DMS114 treated with DMSO at 0.1 percent for 48 hours (cell line): ENCODE data around the gene TOPAZ1.
"Not testable (repeated sequence)": the region's sequence is repeated elsewhere in the genome, so short reads cannot be mapped to it uniquely, and the experiment has no call there.

Source experiments
- DNase-seq: peaks from one replicate; lab custom pipeline; 2025; ENCODE audit not compliant: unreplicated experiment; lab: John Stamatoyannopoulos, UW

The TOPAZ1 gene

DNA sequence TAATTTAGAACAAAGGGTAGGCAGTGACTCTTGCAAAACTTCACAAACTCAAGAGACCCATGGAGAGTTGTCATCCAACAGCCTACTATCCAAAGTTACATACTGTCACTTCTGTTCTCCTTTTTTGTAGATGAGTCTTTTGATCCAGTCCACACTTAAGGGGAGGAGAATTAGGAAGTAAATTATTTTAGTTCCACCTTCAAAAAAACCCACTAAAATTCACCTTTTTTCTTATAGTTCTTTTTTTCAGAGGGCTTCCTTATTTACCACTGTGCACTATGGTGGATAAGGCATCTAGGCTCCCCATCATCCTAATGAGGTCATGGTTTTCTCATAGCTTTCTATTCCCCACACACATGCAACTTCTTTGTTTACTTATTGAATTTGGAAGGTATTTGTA is 88.3 kb downstream of the TOPAZ1 start:
- no peak for DNase-seq

DNA sequence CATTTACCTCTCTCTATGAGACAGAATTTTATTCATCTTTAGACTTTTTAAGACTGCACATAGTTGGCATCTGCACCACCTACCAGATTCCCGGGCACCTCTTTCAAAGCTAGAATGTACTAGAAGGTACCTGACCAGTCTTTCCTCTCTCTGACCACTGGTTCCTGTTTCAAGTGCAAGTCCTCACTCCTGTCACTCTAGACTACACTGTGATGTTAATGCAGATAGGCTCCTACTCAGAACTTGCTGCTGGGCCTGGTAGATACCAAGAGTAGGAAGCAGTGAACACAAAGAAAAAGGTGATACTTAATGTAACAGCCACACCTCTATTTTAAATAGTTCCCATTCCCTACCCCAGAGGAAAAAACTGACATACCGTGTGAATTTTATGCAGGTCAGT is 88.8 kb downstream of the TOPAZ1 start:
- DNase-seq: no peak

DNA sequence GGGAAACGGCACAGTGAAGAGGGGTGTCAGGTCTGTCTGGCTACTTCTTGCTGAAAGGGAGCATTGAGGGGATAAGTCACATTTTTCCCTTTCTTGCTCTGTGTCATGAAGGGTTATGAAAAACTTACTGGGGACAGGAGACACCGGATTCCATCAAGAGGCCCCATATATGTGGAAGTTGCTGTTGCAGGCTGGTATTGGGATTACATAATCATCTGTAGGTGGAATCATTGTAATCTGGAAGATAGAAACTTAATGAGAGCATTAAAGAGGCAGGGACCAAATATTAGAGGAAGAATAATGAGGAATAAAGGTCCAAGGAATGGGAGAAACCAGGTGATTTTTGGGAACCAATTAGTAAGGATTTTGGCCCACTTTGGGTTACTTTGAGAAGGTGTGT is 92.6 kb downstream of the TOPAZ1 start:
- no peak for DNase-seq

DNA sequence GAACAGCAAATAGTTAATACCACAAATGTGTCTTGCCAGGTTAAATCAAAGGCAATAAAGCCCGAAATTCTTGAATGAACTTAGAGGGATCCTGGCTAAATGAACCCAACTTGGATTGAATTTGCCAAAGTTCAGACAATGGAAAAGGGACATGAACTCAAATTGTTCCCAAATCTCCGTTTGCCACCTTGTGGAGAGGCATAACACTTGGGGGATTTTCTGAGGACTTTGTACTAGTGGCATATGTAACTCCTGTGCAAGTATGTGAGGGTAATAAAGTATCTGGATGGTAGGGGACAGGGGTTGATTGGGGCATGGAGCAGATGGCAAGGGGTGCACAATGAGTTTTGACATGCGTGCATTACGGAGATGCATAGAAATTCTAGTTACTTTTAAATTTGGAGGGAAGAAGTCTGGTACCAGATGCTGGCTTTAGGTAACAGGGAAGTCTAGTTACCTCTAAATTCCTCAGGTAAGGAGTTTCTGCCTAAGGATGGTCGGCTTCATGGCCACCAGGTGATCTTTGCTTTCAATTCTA is 95.6 kb downstream of the TOPAZ1 start:
- DNase-seq: no peak

DNA sequence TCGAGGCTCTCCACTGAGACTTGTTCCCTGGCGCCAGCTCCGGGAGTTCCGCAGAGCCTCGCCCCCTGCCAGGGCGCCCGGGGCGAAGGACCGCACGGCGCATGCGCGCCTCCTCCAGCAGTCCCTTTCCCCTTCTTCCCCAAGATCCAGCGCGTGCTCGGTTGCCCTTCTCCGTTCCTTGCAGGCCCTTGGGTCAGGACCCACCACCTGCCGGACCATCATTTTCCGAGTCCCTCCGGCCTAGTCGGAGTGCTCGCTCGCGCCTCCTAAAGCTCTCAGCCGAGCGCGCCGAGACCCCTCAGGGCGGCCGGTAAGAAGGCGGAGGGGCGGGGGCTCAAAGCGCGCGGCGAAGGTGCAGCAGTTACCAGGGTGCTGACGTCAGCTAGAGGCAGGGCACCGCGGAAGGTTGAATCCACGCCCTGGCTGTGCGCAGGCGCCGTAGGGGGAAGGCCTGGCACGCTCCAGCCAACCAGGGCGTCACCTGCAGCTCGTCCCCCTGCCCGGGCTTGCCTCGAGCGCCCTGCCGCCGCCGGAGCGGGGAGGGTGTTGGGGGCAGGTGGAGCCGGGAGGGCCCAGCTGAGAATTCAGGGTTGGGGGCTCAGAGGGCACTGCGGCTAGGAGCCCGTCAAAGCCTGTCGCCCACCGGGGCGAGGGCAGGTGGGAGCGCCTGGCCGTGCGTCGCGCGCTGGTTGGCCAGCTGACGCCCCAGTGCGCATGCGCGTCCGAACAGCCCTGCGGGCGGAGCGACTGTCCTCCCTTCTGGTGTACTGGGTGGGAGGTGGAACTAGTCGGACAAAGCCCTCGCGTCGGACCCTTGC is 96.5 kb downstream of the TOPAZ1 start, which contains the start of gene TCAIM:
TCAIM (plus strand) TSS at position 757 of the 818 bp plus-strand sequence. CDS start 16,017 bp downstream, outside the sequence.
- peak; percentile 89 for DNase-seq

DNA sequence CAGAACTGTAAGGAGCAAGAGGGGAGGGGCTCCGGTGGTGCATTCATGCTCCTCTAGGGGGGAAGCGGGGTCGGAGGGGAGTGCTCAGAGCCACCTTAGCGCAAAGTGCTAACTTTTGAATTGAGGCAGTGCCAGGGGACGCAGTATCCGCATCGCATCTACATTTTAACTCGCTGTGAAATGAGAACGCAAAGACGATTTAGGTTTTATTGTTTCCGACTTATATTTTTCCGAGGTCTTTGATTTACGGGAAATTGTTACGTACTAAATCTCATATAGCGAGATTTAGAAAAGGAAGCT is 97.1 kb downstream of the TOPAZ1 start:
- no peak for DNase-seq

DNA sequence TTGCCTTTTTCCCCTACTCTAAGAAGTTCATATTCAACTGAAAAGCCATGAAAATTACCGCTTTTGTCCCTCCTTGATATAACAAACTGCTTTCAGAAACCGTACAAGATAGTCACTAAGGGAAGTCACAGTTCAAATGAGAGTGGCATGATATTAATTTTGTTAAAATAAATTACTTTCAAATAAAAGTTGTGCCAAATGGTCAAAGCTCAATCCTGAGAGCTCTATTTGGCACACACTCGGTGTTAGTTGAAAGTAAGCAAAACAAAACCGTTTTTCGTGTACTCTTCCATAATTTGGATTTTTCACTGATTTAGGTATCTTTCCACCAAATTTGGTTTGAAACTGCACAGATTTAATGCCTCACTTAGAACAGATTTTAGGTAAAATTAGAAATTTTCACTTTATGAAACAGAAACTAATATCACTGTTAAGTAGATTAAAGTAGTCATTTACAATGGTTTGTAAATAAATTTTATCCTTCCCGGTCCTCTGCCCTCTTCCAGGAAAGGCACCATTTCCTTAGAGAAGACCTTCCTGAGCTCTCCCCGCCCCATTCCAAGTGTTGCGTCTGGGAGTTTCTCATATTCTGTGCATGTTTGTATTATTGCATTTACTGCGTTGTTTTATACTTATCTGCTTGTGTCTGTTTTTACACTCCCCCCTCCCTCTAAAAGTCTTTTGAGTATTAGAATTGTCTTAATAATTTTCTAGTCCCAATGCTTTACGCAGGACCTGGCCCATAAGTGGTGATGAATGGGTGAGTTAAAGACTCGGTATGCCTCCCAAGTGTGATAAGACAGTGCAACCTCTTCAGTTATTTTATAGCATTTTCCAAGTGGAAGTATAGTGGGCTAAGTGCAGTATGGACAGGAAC is 97.7 kb downstream of the TOPAZ1 start:
- peak; percentile 7 for DNase-seq

DNA sequence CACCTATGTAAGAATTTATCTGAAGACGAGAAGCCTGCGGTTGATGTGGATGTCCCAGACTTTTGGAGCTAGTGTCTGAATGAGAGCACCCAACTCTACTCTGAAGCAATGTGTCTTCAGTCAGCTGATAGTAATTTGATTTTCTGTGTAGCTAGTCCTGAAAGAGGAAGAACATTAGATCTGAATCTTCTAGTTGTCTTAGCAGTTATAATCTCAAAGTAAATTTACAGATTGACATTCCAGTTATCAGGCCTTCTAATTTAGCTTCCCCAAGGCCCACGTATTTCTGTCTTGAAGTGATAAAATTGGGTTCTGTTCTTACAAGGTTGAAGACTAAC is 98.3 kb downstream of the TOPAZ1 start:
- DNase-seq: no peak

DNA sequence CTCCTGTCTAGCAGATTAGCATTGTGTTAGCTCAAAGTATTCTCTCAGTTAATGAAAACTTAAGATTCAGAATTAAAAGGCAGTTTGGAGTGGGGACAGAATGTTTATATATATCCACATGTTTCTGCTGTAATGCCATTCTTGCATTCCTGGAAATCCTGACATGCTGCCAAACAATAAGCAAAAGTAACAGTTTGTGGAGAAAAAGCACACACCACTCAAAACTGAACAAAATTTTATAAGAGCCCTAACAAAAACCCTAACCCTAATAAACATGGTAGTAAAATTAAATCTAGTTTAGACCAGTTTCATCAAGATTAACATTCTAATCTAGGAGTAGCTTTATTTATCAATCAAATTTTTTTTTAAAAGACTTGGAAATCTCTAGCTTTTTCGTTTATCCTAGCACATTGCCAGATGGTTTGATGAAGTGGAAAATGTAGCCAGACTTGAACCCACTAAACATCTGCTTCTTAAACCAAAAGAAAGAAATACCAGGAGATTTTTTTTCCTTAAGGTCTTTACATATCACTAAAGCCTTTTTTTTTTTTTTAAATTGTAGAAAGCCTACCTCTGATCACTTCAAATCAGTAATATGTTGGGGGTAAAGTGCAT is 100.6 kb downstream of the TOPAZ1 start:
- no peak for DNase-seq

DNA sequence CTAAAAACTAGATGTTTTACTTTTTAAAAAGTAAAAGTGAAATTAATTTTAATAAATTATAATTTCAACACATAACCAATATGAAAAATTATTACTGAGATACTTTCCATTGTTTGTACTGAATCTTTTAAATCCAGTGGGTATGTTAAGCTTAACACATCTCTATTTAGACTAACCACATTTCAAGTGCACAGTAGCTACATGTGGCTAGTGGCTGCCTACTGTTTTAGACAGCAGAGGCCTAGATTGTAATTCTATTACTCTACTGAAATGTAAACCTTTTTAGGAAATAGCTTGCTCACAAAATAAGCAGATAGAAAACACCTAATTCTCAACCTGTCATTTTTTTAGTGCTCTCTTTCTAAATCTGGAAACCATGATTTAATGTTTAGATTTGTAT is 101.7 kb downstream of the TOPAZ1 start:
- no peak for DNase-seq

DNA sequence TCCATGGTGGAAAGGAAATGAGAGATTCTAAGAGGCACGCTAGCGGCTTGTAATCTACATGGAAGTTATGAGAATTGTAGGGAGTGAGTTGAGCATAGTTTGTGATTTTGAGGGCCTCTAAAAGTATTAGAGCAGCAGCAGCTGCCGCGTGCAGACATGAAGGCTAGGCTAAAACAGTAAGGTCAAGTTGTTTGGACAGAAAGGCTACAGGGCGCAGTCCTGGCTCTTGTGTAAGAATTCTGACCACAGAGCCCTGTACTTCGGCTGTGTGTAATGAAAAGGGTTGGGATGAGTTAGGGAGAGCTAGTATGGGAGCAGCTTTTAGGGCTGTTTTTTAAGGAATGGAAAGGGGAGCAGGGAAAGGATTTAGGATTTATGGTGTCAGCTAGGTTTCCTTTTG is 104.9 kb downstream of the TOPAZ1 start:
- DNase-seq: not testable (repeated sequence)

DNA sequence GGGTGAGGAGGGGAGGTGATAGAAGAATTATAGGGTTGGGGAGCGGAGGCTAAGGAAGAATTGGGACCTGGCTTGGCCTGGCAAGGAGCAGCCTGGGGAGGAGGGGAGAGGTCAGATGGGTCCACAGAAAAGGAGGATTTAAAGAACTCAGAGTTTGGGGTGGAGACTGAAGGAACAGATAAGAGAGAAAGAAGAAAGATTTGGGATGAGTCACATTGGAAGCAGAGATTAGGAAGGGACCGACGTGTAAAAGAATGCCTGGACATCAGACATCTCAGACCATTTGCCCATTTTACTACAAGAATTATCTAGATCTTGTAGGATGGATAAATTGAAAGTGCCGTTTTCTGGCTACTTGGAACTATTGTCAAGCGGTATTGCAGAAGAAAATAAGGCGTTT is 107.3 kb downstream of the TOPAZ1 start:
- no peak for DNase-seq

DNA sequence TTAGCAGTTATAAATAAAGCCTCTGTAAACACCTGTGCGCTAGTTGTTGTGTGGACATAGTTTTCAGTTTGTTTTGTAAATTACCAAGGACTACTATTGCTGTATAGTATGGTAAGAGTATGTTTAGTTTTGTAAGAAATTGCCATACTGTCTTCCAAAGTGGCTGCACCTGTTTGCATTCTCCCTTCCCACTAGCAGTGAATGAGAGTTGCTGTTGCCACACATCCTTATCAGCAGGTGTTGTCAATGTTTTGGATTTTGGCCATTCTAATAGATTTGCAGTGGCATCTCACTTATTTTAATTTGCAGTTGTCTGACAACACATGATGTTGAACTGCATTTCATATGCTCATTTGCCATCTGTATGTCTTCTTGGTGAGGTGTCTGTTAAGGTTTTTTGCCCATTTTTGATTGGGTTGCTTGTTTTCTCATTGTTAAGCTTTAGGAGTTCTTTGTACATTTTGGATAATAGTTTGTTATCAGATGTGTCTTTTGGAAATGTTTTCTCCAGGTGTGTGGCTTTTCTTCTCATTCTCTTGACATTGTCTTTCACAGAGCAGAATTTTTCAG is 111.8 kb downstream of the TOPAZ1 start:
- no peak for DNase-seq

DNA sequence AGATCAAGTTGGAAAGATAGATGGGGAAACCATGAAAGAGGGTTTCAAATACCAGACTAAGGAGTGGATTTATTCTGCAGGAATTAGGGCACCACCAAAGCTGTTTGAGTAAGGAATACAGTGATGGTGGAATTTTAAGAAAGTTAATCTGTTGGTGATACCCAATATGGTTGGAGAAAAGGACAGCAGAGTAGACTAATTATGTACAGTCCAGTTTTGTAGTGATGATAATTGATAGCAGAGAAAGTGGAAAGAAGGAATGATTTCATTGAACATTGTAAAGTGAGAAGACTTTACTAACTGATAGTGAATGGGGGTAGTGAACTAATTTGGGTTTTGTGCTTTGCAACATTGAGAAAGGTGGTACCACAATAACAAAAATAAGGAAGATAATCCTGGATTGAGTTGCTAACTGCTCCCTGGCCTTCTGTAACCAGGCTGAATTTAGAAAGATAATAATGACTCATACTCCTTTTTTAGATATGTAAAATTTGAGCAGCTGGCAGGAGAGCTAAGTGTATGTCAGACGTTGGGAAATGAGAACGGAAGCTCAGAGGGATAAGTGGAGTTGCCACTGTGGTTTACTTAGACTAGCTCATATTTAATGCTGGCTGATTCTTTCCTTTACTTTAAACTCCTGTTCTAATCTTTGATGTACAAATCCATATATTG is 113.8 kb downstream of the TOPAZ1 start:
- DNase-seq: no peak

DNA sequence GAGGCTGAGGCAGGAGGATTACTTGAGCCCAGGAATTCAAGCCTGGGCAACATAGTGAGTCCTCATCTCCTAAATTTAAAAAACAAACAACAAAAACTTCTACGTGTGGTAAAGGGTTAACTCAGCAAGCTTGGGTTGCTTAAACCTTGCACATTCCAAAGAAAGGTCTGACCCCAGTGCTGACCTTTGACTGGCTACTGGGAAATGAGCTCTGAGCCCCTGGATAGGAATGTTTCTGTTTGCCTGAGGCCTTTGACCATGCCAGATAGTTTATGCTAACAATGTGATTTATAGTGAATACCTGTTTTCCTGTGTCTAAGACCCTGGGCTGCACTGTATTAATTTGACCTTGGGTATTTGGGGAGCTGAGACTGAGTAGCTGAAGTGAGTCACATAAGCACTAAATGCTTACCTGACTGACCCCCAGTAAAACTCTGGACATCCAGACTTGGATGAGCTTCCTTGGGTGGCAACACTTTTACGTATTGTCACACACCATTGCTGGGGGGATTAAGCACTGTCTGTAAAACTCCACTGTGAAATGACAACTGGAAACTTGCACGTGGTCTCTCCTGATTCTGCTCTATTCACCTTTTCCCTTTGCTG is 117.6 kb downstream of the TOPAZ1 start:
- DNase-seq: no peak

DNA sequence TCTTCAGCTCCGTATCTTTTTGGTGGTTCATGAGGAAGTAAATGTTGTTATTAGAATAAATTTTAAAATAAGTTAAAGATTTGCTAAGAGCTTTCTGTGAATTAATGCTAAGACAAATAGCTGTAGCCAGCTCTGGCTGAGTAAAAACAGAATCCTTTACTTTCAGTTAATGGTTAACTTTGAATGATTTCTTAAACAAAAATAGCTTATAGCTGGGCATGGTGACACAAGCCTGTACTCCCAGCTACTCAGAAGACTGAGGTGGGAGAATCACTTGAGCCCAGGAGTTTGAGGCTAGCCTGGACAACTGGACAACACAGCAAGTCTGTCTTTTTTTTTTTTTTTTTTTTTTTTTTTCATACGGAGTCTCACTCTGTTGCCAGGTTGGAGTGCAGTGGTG is 121.9 kb downstream of the TOPAZ1 start:
- DNase-seq: no peak

DNA sequence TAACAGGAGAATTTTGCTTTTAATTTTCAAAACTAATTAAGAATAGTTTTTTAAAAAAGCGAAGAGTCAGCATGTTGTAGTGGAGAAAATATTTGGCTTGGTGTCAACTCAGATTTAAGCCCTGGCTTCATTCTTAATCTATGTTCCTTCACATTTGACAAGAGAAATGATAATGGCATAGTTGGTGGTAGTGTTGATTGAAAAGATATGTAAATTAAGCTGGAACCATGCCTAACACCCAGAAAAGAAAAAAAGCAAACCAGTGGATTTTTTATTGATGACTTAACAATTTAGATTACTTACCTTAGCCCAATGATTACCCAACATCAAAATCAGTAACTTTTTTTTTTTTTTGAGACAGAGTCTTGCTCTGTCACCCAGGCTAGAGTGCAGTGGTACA is 124.3 kb downstream of the TOPAZ1 start:
- no peak for DNase-seq

DNA sequence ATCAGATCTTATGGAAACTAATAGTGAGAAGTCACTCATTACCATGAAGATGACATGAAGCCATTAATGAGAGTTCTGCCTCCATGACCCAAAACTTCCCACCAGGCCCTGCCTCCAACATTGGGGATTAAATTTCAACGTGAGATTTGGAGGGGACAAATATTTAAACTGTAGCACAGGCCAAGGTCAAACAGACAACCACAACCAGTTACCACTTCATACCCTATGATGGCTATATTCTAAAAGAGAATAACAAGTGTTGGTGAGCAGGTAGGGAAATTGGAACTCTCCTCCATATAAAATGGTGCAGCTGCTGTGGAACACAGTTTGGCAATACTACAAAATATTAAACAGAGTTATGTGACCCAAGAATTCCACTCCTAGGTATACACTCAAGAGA is 133.8 kb downstream of the TOPAZ1 start:
- DNase-seq: no peak
